Left lung (tissue), 10 donors: ENCODE results near the gene GALNTL6. TPM values are rescaled to one million over a fixed set of nuclear protein-coding genes. Genes with fewer than 3 reads are reported as not detected.
"Not testable (repeated sequence)": the region's sequence is repeated elsewhere in the genome, so short reads cannot be mapped to it uniquely, and the experiment has no call there.

Experiments
- ATAC-seq: fragments of 200-7000 bp; cut with Tn5 transposase; one replicate; pipeline ENCODE4 v1.9.1; 2020; ENCODE audit warnings: moderate library complexity
- DNase-seq, 4 donors: peaks; one replicate each; pipeline ENCODE4 v3.0.0-alpha.2; 2013 to 2020
- H3K27ac ChIP-seq, 2 donors: fragments of 200-600 bp; sonication (generic) in 1 of 2; one replicate each; pipeline versions ENCODE4 v1.5.0 to v1.8.0; 2020 to 2021
- H3K27me3 ChIP-seq, 2 donors: fragments of 200-600 bp; sonication (generic) in 1 of 2; one replicate each; pipeline versions ENCODE4 v1.5.0 to v1.8.0; 2020 to 2021
- H3K36me3 ChIP-seq, 2 donors: fragments of 200-600 bp; sonication (generic) in 1 of 2; one replicate each; pipeline versions ENCODE4 v1.5.0 to v1.8.0; 2020 to 2021
- H3K4me1 ChIP-seq, 2 donors: fragments of 200-600 bp; one replicate each; pipeline ENCODE4 v1.8.0; 2021
- H3K4me3 ChIP-seq, 2 donors: fragments of 200-600 bp; sonication (generic) in 1 of 2; one replicate each; pipeline versions ENCODE4 v1.5.0 to v1.8.0; 2020 to 2021; ENCODE audit warnings: mild to moderate bottlenecking in 1 of 2
- H3K9me3 ChIP-seq, 2 donors: fragments of 200-600 bp; sonication (generic) in 1 of 2; one replicate each; pipeline versions ENCODE4 v1.5.0 to v1.8.0; 2020 to 2021
- CTCF ChIP-seq, 2 donors: fragments of 200-600 bp; sonication (generic) in 1 of 2; IDR thresholded peaks; one replicate each; pipeline versions ENCODE4 v1.5.0 to v1.8.0; 2021; ENCODE audit warnings: antibody characterized with exemption in 2 of 2
- intact Hi-C, 2 donors: fragments of 100-400 bp; cut with DNase I; formaldehyde crosslinking; loops; one replicate each; pipeline versions ENCODE4 v1.11.2 to v1.14.2; 2022
- polyA plus RNA-seq, 6 donors: library from polyadenylated mRNA; unstranded; fragments of 120-200 nt; gene quantifications; one replicate each; pipeline ENCODE4 v1.2.1, GENCODE V29; 2013; ENCODE audit not compliant: insufficient read length in 6 of 6
- total RNA-seq, 2 donors: library from RNA; stranded (reverse); fragmentation: NEBNext Ultra II Directional; extraction: Animal tissue kit (Norgen Biotek cat#: 25700); gene quantifications; one replicate each; pipeline ENCODE4 v1.2.1, GENCODE V29; 2021
- donor health status: DM: no; HTN: yes; CAD: no.
- donor health status: DM: no; HTN: no; CAD: no.

GALNTL6 gene
- total and polyA plus RNA-seq, 8 donors: 0.11 to 0.16 (median 0.13) TPM; not detected in 5

GRCh38 chr4:172721659-172722058 is 908.5 kb downstream of the GALNTL6 start:
- H3K36me3 ChIP-seq: no peaks in the 10 kb centered on the region
- no peak overlapping the region for H3K4me3 ChIP-seq
- H3K27ac ChIP-seq: no peak overlapping the region
- DNase-seq: no peak
- H3K27me3 ChIP-seq: no peaks in the 10 kb centered on the region
- H3K4me1 ChIP-seq: no peaks in the 10 kb centered on the region
- no peaks in the 10 kb centered on the region for H3K9me3 ChIP-seq
- intact Hi-C loops: no loop called here
- TF ChIP-seq CTCF (IDR thresholded peaks at IDR 0.05): no peak
- ATAC-seq: no peak

GRCh38 chr4:172725581-172725980 is 912.4 kb downstream of the GALNTL6 start:
- H3K9me3 ChIP-seq: peaks cover 0 to 5% of the 10 kb centered on the region in 2 donors
- H3K27me3 ChIP-seq: no peaks in the 10 kb centered on the region
- H3K36me3 ChIP-seq: no peaks in the 10 kb centered on the region
- ATAC-seq: peak; percentile 27
- DNase-seq: no peak
- no peak overlapping the region for H3K4me3 ChIP-seq
- TF ChIP-seq CTCF (IDR thresholded peaks at IDR 0.05): no peak
- intact Hi-C loops: no loop called here
- H3K27ac ChIP-seq: no peak overlapping the region
- no peaks in the 10 kb centered on the region for H3K4me1 ChIP-seq

- Histone ChIP-seq H3K4me3 (no peak overlapping the region), H3K27ac (no peak overlapping the region), H3K36me3 (no peaks in the 10 kb centered on the region), H3K27me3 (no peaks in the 10 kb centered on the region), H3K4me1 (no peaks in the 10 kb centered on the region), H3K9me3 (peaks cover 0 to 5% of the 10 kb centered on the region in 2 donors)
- DNase-seq (no peak), ATAC-seq (peak; percentile 16)
- TF ChIP-seq CTCF (IDR thresholded peaks at IDR 0.05): no peak
- intact Hi-C loops: no loop called here
Measured at GRCh38 chr4:172726001-172726423, 912.8 kb downstream of the GALNTL6 start.

- Histone ChIP-seq H3K4me3 (no peak overlapping the region), H3K27ac (no peak overlapping the region), H3K4me1 (no peaks in the 10 kb centered on the region), H3K36me3 (no peaks in the 10 kb centered on the region), H3K27me3 (no peaks in the 10 kb centered on the region), H3K9me3 (peaks cover 0 to 11% of the 10 kb centered on the region in 2 donors)
- DNase-seq (no peak), ATAC-seq (no peak)
- intact Hi-C loops: no loop called here
- no peak for TF ChIP-seq CTCF (IDR thresholded peaks at IDR 0.05)
Measured at GRCh38 chr4:172727631-172728030, 914.4 kb downstream of the GALNTL6 start.

GRCh38 chr4:172733645-172734044 is 920.4 kb downstream of the GALNTL6 start:
- H3K9me3 ChIP-seq: peaks cover 0 to 67% of the 10 kb centered on the region in 2 donors
- H3K27me3 ChIP-seq, ATAC-seq, DNase-seq, intact Hi-C loops, H3K4me3 ChIP-seq, H3K27ac ChIP-seq, H3K4me1 ChIP-seq, H3K36me3 ChIP-seq: not testable (repeated sequence)

- peaks cover 0 to 67% of the 10 kb centered on the region in 2 donors for H3K9me3 ChIP-seq
- no peak overlapping the region for H3K27ac ChIP-seq
- intact Hi-C loops: no loop called here
- TF ChIP-seq CTCF (IDR thresholded peaks at IDR 0.05): no peak
- H3K4me1 ChIP-seq: no peaks in the 10 kb centered on the region
- H3K4me3 ChIP-seq: no peak overlapping the region
- no peaks in the 10 kb centered on the region for H3K36me3 ChIP-seq
- H3K27me3 ChIP-seq: no peaks in the 10 kb centered on the region
- ATAC-seq (no peak), DNase-seq (no peak)
Measured at GRCh38 chr4:172734555-172734954, 921.4 kb downstream of the GALNTL6 start.
